ENCODE data around the gene SRGAP3.

DNA sequence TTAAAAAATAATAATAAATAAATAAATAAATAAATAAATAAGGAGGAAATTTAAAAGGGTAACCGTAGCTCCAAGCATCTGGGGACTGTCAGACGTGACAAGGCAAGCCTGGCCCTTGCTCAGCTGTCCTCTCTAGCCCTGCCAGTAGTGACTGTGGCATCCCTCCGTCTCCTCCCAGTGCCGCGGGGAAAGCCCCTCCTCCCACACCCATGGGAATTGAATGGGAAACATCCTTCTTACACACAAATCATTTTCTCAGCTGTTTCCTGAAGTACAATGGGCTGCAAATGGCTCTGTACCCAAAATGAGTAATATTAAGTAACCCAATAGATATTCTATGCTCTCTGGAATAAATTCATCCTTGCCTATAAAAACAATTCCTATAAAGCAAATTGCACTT lies 184.6 kb downstream of the SRGAP3 start:
- TF ChIP-seq CTCF (conservative IDR thresholded peaks at IDR 0.05) (no peak), ZFX (IDR thresholded peaks at IDR 0.05) (no peak)

Data from C4-2B (cell line).